ENCODE results near the gene SPOCK2. TPM values are rescaled to one million over a fixed set of nuclear protein-coding genes. Genes with fewer than 3 reads are reported as not detected.
A peak's percentile ranks its signal among the peaks of the same experiment; 100 is the strongest.

Gene SPOCK2
- total RNA-seq, 1 experiment from 2014 or later = 1.1 TPM

DNA sequence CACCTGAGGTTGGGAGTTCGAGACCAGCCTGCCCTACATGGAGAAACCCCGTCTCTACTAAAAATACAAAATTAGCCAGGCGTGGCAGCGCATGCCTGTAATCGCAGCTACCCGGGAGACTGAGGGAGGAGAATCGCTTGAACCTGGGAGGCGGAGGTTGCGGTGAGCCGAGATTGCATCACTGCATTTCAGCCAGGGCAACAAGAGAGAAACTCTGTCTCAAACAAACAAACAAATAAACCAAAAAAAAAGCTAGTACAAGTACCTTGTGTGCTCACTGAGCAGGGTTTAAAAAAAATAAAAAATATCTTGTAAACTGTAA is 11.2 kb upstream of the SPOCK2 start (continued):
- TF ChIP-seq, protein P1, sequence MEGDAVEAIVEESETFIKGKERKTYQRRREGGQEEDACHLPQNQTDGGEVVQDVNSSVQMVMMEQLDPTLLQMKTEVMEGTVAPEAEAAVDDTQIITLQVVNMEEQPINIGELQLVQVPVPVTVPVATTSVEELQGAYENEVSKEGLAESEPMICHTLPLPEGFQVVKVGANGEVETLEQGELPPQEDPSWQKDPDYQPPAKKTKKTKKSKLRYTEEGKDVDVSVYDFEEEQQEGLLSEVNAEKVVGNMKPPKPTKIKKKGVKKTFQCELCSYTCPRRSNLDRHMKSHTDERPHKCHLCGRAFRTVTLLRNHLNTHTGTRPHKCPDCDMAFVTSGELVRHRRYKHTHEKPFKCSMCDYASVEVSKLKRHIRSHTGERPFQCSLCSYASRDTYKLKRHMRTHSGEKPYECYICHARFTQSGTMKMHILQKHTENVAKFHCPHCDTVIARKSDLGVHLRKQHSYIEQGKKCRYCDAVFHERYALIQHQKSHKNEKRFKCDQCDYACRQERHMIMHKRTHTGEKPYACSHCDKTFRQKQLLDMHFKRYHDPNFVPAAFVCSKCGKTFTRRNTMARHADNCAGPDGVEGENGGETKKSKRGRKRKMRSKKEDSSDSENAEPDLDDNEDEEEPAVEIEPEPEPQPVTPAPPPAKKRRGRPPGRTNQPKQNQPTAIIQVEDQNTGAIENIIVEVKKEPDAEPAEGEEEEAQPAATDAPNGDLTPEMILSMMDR (IDR thresholded peaks at IDR 0.05 in 2 of 3, conservative IDR thresholded peaks at IDR 0.05 in 1 of 3; ENCODE audit: borderline replicate concordance in 1 of 3, insufficient read depth in 1 of 3, low read depth in 2 of 3, low read length in 2 of 3) = no peak
- TF ChIP-seq, protein P2, sequence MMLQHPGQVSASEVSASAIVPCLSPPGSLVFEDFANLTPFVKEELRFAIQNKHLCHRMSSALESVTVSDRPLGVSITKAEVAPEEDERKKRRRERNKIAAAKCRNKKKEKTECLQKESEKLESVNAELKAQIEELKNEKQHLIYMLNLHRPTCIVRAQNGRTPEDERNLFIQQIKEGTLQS (IDR thresholded peaks at IDR 0.05) = no peak
- TF ChIP-seq SRF (IDR thresholded peaks at IDR 0.05; ENCODE audit: low read depth) (no peak), CBX3 (IDR thresholded peaks at IDR 0.05; ENCODE audit: low read depth) (no peak), ELF1 (IDR thresholded peaks at IDR 0.05; ENCODE audit: borderline replicate concordance, low read depth) (no peak)

DNA sequence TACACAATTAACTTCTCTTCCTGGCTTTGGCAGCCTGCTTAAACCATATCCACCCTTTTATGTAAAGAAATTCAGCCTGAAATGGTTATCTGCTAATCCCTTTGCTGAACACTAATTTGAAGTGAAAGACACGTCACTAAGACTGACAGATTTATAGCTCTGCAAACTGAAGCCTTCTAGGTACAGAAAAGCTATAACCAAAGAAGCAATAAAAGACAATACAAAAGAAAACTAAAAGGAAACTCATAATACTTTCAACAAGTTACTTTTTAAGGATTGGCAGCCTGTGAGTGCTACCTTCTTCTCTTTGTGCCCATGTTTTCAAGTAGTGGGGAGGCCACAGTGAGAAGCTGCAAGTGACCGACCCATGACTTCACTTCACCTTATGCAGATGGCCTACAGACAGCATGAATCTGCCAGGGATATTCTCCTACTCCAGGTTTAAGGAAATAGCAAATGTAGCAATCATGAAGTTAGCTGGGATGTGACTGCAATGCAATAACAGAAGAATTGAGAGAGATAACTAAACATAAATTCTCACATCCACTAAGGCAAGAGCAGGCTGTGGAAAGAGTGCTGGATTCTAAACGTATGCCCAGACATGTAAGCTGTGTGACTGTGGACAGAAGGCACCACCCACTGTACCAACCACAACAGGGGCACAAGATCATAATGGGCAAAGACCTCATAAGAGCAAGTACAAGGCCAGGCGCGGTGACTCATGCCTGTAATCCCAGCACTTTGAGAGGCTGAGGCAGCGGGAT is 10.7 kb upstream of the SPOCK2 start:
- no TSS peak for BruUV-seq (replicated peaks)
- H3K4me3 ChIP-seq (replicated peaks in 1 of 2; ENCODE audit: low read depth in 1 of 2, low read length in 2 of 2) = no peak overlapping the region
- H3K36me3 ChIP-seq (ENCODE audit: control insufficient read depth in 1 of 2, insufficient read depth in 2 of 2, low read length in 2 of 2) = no peaks in the 10 kb centered on the region; a peak in 1 of 4 replicates
- H3K27me3 ChIP-seq (ENCODE audit: insufficient read depth, low read length) = no peaks in the 10 kb centered on the region
- ChIA-PET RAD21 (ENCODE audit: low non-redundant PET in 1 of 2, low total read pairs in 2 of 2, uncharacterized antibody in 2 of 2, unreplicated experiment in 2 of 2) (no interaction called here), CTCF (no interaction called here), POLR2A (no interaction called here)
- H3K4me1 ChIP-seq (ENCODE audit: control insufficient read depth in 1 of 2, insufficient read depth in 2 of 2, low read length in 2 of 2) = peaks cover 36% of the 10 kb centered on the region in 2 experiments
- peak overlapping the region; percentile 52 for H3K4me2 ChIP-seq (ENCODE audit: low read length)
- peak overlapping the region; percentile 71 for H3K27ac ChIP-seq (ENCODE audit: low read depth, low read length)
- peak; percentile 37 for ATAC-seq
- TF ChIP-seq SIN3A (IDR thresholded peaks at IDR 0.05; ENCODE audit: low read depth) (no peak), SP1 (IDR thresholded peaks at IDR 0.05; ENCODE audit: low read depth) (no peak)
- TF ChIP-seq, protein P1 (IDR thresholded peaks at IDR 0.05 in 2 of 3, conservative IDR thresholded peaks at IDR 0.05 in 1 of 3; ENCODE audit: borderline replicate concordance in 1 of 3, insufficient read depth in 1 of 3, low read depth in 2 of 3, low read length in 2 of 3) = no peak
- H3K9me3 ChIP-seq (ENCODE audit: control insufficient read depth in 1 of 2, insufficient read depth in 1 of 2, low read depth in 1 of 2, low read length in 2 of 2) = no peaks in the 10 kb centered on the region
- DNase-seq (ENCODE audit: low read depth, low spot score) = no peak
- no peaks in the 10 kb centered on the region for H4K20me1 ChIP-seq (ENCODE audit: insufficient read depth)
- H3K9me2 ChIP-seq (ENCODE audit: insufficient read depth) = no peaks in the 10 kb centered on the region
- H2AFZ ChIP-seq (ENCODE audit: low read depth, low read length, poor library complexity, severe bottlenecking) = no peak overlapping the region
- intact Hi-C loops (cut with micrococcal nuclease) = no loop called here
- H3K9ac ChIP-seq (ENCODE audit: low read length) = no peak overlapping the region
- no peaks in the 10 kb centered on the region for H3K79me2 ChIP-seq (ENCODE audit: insufficient read depth, low read length)
